GM12878 (cell line): ENCODE data around the gene WWP2. TPM values are rescaled to one million over a fixed set of nuclear protein-coding genes. Genes with fewer than 3 reads are reported as not detected.

Experiments used
- ATAC-seq: fragments of 200-7000 bp; cut with Tn5 transposase; 3 replicates; pipeline ENCODE4 v1.9.1; 2020; ENCODE audit warnings: mild to moderate bottlenecking, moderate library complexity
- BruUV-seq: library from RNA; stranded (reverse); fragments of 400-500 nt; replicated peaks from 2 replicates; lab custom pipeline; 2021; lab: Mats Ljungman, UMichigan
- CTCF ChIA-PET: fragments of 300-600 bp; sonication (Branson Sonifier 250); formaldehyde crosslinking; extraction: SDS; loops from one replicate; lab custom pipeline; 2021; ENCODE audit warnings: inconsistent platforms; lab: Yijun Ruan, JAX
- POLR2A ChIA-PET: fragments of 350-600 bp; formaldehyde crosslinking; extraction: SDS; loops from one replicate; lab custom pipeline; 2021; ENCODE audit warnings: inconsistent platforms; lab: Charles Lee
- RAD21 ChIA-PET: fragments of 300-600 bp; sonication (Branson Sonifier 250); formaldehyde crosslinking; loops from one replicate; lab custom pipeline; 2023; ENCODE audit warnings: antibody characterized with exemption; ENCODE audit not compliant: unreplicated experiment; lab: Charles Lee
- SMC1A ChIA-PET: fragments of 300-600 bp; sonication (Branson Sonifier 250); formaldehyde crosslinking; loops from one replicate; lab custom pipeline; 2023; ENCODE audit not compliant: unreplicated experiment, uncharacterized antibody; lab: Charles Lee
- DNase-seq: peaks from one replicate; pipeline ENCODE4 v3.0.0-alpha.2; 2011; ENCODE audit warnings: low read depth, low spot score
- FAIRE-seq: peaks from 3 replicates; lab custom pipeline; 2011; peaks lifted over from hg19 to GRCh38; lab: Jason Lieb, UNC
- H2AFZ ChIP-seq: 2 replicates; pipeline ENCODE4 v1.6.0; 2011; ENCODE audit warnings: low read depth, low read length, control low read depth; ENCODE audit not compliant: control insufficient read depth
- H3K27ac ChIP-seq: 2 replicates; pipeline ENCODE4 v1.5.1; 2011; ENCODE audit warnings: control low read depth; ENCODE audit not compliant: control insufficient read depth, insufficient read depth
- H3K27me3 ChIP-seq, 2 experiments: replicated peaks in 1 of 2; 2 replicates each; pipeline versions ENCODE4 v1.6.0 to v1.6.1; 2011; ENCODE audit warnings: low read length in 1 of 2; ENCODE audit not compliant: control insufficient read depth in 2 of 2, insufficient read depth in 2 of 2
- H3K36me3 ChIP-seq, 2 experiments: 2 replicates each; pipeline ENCODE4 v1.5.1; 2011; ENCODE audit warnings: low read length in 1 of 2; ENCODE audit not compliant: control insufficient read depth in 2 of 2, insufficient read depth in 2 of 2
- H3K4me1 ChIP-seq: 2 replicates; pipeline ENCODE4 v1.6.1; 2011; ENCODE audit warnings: mild to moderate bottlenecking, low read length, moderate library complexity, mixed read lengths; ENCODE audit not compliant: control insufficient read depth, insufficient read depth
- H3K4me2 ChIP-seq: 2 replicates; pipeline ENCODE4 v1.6.0; 2011; ENCODE audit warnings: control low read depth; ENCODE audit not compliant: control insufficient read depth, insufficient read depth
- H3K4me3 ChIP-seq: fragments of 200-600 bp; sonication (generic); 2 replicates; pipeline ENCODE4 v1.5.1; 2016
- H3K79me2 ChIP-seq: 2 replicates; pipeline ENCODE4 v1.6.0; 2011; ENCODE audit warnings: low read length; ENCODE audit not compliant: control insufficient read depth, insufficient read depth
- H3K9ac ChIP-seq: 2 replicates; pipeline ENCODE4 v1.8.0; 2011; ENCODE audit warnings: low read length, control low read depth, mixed read lengths; ENCODE audit not compliant: control insufficient read depth, insufficient read depth
- H3K9me3 ChIP-seq: replicated peaks from 3 replicates; pipeline ENCODE4 v1.5.1; 2011; ENCODE audit warnings: mild to moderate bottlenecking, low read length; ENCODE audit not compliant: control insufficient read depth, insufficient read depth
- H4K20me1 ChIP-seq: 2 replicates; pipeline ENCODE4 v1.6.0; 2011; ENCODE audit not compliant: control insufficient read depth, insufficient read depth
- BACH1 ChIP-seq: fragments of 450-650 bp; IDR thresholded peaks from 2 replicates; pipeline ENCODE4 v1.6.1; 2017; ENCODE audit warnings: mild to moderate bottlenecking, borderline replicate concordance
- CBX3 ChIP-seq: fragments of 200-600 bp; sonication (generic); IDR thresholded peaks from 2 replicates; pipeline ENCODE4 v1.6.1; 2016; ENCODE audit warnings: low read depth, borderline replicate concordance
- CHD1 ChIP-seq: IDR thresholded peaks from 2 replicates; pipeline ENCODE4 v1.6.1; 2012; ENCODE audit warnings: low read depth, low read length, improper control_type of control experiment
- DPF2 ChIP-seq: fragments of 450-650 bp; IDR thresholded peaks from 2 replicates; pipeline ENCODE4 v1.6.1; 2017; ENCODE audit warnings: mild to moderate bottlenecking
- NFYA ChIP-seq: IDR thresholded peaks from 2 replicates; pipeline ENCODE4 v1.6.1; 2011; ENCODE audit warnings: low read depth, mild to moderate bottlenecking, low read length, improper control_type of control experiment, borderline replicate concordance
- PBX3 ChIP-seq: IDR thresholded peaks from 2 replicates; pipeline ENCODE4 v1.6.1; 2011; ENCODE audit warnings: mild to moderate bottlenecking, low read depth, low read length, moderate library complexity; ENCODE audit not compliant: insufficient replicate concordance
- RFX5 ChIP-seq: IDR thresholded peaks from 2 replicates; pipeline ENCODE4 v1.6.1; 2011; ENCODE audit warnings: low read depth, low read length, improper control_type of control experiment
- ZNF687 ChIP-seq: fragments of 450-650 bp; IDR thresholded peaks from 2 replicates; pipeline ENCODE4 v1.6.1; 2017; ENCODE audit warnings: mild to moderate bottlenecking, moderate library complexity
- WGBS: methylation state at CpG from one replicate; pipeline ENCODE4 v1.1.6; 2016; ENCODE audit warnings: low lambda C conversion rate; ENCODE audit not compliant: insufficient replicate concordance, insufficient coverage; ENCODE audit errors: missing lambda C conversion rate; 5-methylcytosine and 5-hydroxymethylcytosine counted together
- in situ Hi-C: fragments of 300-500 bp; cut with MboI; formaldehyde crosslinking; loops from 9 replicates; pipeline ENCODE4 v1.14.3; 2018; ENCODE audit warnings: mixed read lengths
- intact Hi-C: fragments of 100-400 bp; cut with micrococcal nuclease; formaldehyde crosslinking; loops from one replicate; pipeline ENCODE4 v1.14.2; 2022; ENCODE audit not compliant: unreplicated experiment
- polyA plus RNA-seq, 11 experiments: library from polyadenylated mRNA; depleted of rRNA in 4 of 11; unstranded in 6 of 11; stranded (reverse) in 5 of 11; fragments of >200 nt; fragmentation: Nextera tagmentation in 4 of 11; fragmentation: Illumina TruSeq in 1 of 11; extraction: Ambion mirVana in 4 of 11; extraction: Trizol in 1 of 11; gene quantifications; 1 replicate in 1 of 11; 2 replicates in 10 of 11; pipeline versions ENCODE4 v1.2.1 to v1.2.3, GENCODE V29; 2011 to 2016; ENCODE audit warnings: inconsistent platforms in 2 of 11, missing spikeins in 2 of 11, low read depth in 1 of 11
- total RNA-seq, 4 experiments: library from RNA; depleted of rRNA in 3 of 4; stranded (reverse); fragments of >200 nt in 3 of 4; fragmentation: Illumina TruSeq in 1 of 4; extraction: Trizol in 1 of 4; gene quantifications; 2 replicates each; pipeline versions ENCODE4 v1.2.1 to v1.2.3, GENCODE V29; 2013 to 2021

The WWP2 gene
- total and polyA plus RNA-seq, 10 of the 15 experiments (the other 5 are each of a cell fraction or from before 2014, with no cell fraction given): 2.8 to 47.0 (median 23.8) TPM

- TF ChIP-seq ZNF687: no peak
- TF ChIP-seq, all 136 proteins: peak for 0
Observed at GRCh38 chr16:69924041-69924775, 162.1 kb downstream of the WWP2 start (continued).

GRCh38 chr16:69924777-69925191 is 162.7 kb downstream of the WWP2 start:
- WGBS: 98% methylated on average over 19 of the region's 19 CpGs
- FAIRE-seq: no peak
- Histone ChIP-seq H3K79me2 (no peaks in the 10 kb centered on the region), H3K27me3 (no peaks in the 10 kb centered on the region), H3K27ac (no peak overlapping the region), H3K9ac (no peak overlapping the region), H3K4me1 (no peaks in the 10 kb centered on the region), H4K20me1 (no peaks in the 10 kb centered on the region; the same call in 1 of the 2 replicates), H3K4me3 (no peak overlapping the region), H2AFZ (no peak overlapping the region), H3K9me3 (no peaks in the 10 kb centered on the region), H3K36me3 (peaks cover 0 to 5% of the 10 kb centered on the region in 2 experiments; a peak in 1 of 4 replicates), H3K4me2 (no peak overlapping the region)
- intact Hi-C loops (no loop called here), in situ Hi-C loops (loop anchor here (5.0 kb wide), 1 partner anchor 137 kb away; no protein-coding TSS in a partner anchor)
- TF ChIP-seq RFX5 (no peak), PBX3 (no peak), BACH1 (no peak), DPF2 (no peak), NFYA (no peak), CBX3 (no peak), CHD1 (no peak)
- CTCF ChIA-PET: no interaction called here
- SMC1A ChIA-PET: no interaction called here
- DNase-seq: no peak
- RAD21 ChIA-PET: no interaction called here
- POLR2A ChIA-PET: no interaction called here
- no TSS peak for BruUV-seq
- ATAC-seq: no peak
